ENCODE results near the gene MAGI2. TPM values are rescaled to one million over a fixed set of nuclear protein-coding genes. Genes with fewer than 3 reads are reported as not detected.

Gene MAGI2
- total RNA-seq, 2 donors from 2014 or later: 10.3 to 19.2 TPM

DNA sequence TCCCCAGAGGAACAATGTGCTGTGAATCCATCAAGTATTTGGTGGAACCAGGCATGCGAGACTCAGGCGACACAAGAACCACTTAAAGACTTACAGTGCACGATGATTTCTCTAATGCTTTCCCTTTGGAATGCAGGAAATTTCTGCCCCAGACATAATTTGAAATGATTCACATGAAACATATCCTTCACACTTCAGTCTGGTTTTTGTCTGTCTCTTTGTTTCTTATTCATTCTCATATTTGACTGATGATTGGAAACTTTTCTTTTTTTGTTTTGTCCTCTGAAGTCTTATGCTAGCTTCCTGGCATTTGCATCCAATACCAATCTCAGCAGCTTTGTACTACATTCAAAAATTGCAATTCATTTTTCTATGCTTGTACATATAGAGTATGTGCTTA is 1152.1 kb downstream of the MAGI2 start:
- Mint-ChIP-seq H3K9me3 (peaks cover 6% of the 10 kb centered on the region), H3K36me3 (ENCODE audit: low read depth) (no peaks in the 10 kb centered on the region), H3K4me1 (no peaks in the 10 kb centered on the region), H3K27me3 (ENCODE audit: insufficient read depth) (no peaks in the 10 kb centered on the region), H3K27ac (no peak overlapping the region), H3K4me3 (no peak overlapping the region)
- no peak overlapping the region for H3K27ac ChIP-seq (ENCODE audit: low read depth, low read length)
- TF ChIP-seq, protein P1, sequence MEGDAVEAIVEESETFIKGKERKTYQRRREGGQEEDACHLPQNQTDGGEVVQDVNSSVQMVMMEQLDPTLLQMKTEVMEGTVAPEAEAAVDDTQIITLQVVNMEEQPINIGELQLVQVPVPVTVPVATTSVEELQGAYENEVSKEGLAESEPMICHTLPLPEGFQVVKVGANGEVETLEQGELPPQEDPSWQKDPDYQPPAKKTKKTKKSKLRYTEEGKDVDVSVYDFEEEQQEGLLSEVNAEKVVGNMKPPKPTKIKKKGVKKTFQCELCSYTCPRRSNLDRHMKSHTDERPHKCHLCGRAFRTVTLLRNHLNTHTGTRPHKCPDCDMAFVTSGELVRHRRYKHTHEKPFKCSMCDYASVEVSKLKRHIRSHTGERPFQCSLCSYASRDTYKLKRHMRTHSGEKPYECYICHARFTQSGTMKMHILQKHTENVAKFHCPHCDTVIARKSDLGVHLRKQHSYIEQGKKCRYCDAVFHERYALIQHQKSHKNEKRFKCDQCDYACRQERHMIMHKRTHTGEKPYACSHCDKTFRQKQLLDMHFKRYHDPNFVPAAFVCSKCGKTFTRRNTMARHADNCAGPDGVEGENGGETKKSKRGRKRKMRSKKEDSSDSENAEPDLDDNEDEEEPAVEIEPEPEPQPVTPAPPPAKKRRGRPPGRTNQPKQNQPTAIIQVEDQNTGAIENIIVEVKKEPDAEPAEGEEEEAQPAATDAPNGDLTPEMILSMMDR (conservative IDR thresholded peaks at IDR 0.05): no peak
- DNase-seq: no peak
- peaks cover 15% of the 10 kb centered on the region for H3K4me1 ChIP-seq (ENCODE audit: control insufficient read depth, insufficient read depth, low read length)
- no peaks in the 10 kb centered on the region for H3K36me3 ChIP-seq (ENCODE audit: control insufficient read depth, insufficient read depth, low read length)
- H3K4me3 ChIP-seq (ENCODE audit: low read length): no peak overlapping the region
- no peak overlapping the region for H3K9ac ChIP-seq (ENCODE audit: extremely low read depth, low read length, poor library complexity, severe bottlenecking)
- no peaks in the 10 kb centered on the region for H3K27me3 ChIP-seq (ENCODE audit: control insufficient read depth, insufficient read depth, low read length, poor library complexity, severe bottlenecking)
- 90 to 92% methylated on average over 3 of the region's 3 CpGs for WGBS, 2 experiments (ENCODE audit: insufficient coverage in 1 of 2, insufficient read length in 1 of 2)
- H3K9me3 ChIP-seq (ENCODE audit: control insufficient read depth, low read length): peaks cover 5% of the 10 kb centered on the region

DNA sequence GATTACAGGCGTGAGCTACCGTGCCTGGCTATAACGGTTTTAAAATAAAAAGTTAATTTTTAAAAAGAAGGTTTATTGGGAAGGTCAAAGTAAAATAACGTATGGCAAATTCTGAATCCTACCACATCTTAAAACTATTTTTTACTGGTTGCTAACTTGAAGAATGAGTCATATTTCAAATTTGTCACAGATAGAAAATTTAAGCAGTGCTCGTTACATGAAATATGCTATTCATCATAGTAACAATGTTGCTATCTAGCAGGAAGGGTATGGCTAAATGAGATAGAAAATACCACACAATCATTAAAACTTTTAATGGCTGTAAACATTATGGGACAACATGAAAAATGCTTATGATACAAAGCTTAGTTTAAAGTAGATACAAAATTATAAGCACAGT is 1154.4 kb downstream of the MAGI2 start:
- H3K4me1 Mint-ChIP-seq: no peaks in the 10 kb centered on the region
- Histone ChIP-seq H3K4me1 (ENCODE audit: control insufficient read depth, insufficient read depth, low read length) (peaks cover 3% of the 10 kb centered on the region), H3K9me3 (ENCODE audit: control insufficient read depth, low read length) (peaks cover 7% of the 10 kb centered on the region), H3K27ac (ENCODE audit: low read depth, low read length) (no peak overlapping the region), H3K36me3 (ENCODE audit: control insufficient read depth, insufficient read depth, low read length) (no peaks in the 10 kb centered on the region), H3K4me3 (ENCODE audit: low read length) (no peak overlapping the region), H3K9ac (ENCODE audit: extremely low read depth, low read length, poor library complexity, severe bottlenecking) (no peak overlapping the region), H3K27me3 (ENCODE audit: control insufficient read depth, insufficient read depth, low read length, poor library complexity, severe bottlenecking) (no peaks in the 10 kb centered on the region)
- TF ChIP-seq, protein P1 (conservative IDR thresholded peaks at IDR 0.05): no peak
- H3K9me3 Mint-ChIP-seq: peaks cover 8% of the 10 kb centered on the region
- no peaks in the 10 kb centered on the region for H3K27me3 Mint-ChIP-seq (ENCODE audit: insufficient read depth)
- 99% methylated on average over 5 of the region's 5 CpGs; no CpG with 5 or more reads in 1 of the 2 experiments for WGBS, 2 experiments (ENCODE audit: insufficient coverage in 1 of 2, insufficient read length in 1 of 2)
- no peak overlapping the region for H3K4me3 Mint-ChIP-seq
- H3K27ac Mint-ChIP-seq: no peak overlapping the region
- no peaks in the 10 kb centered on the region for H3K36me3 Mint-ChIP-seq (ENCODE audit: low read depth)
- no peak for DNase-seq

DNA sequence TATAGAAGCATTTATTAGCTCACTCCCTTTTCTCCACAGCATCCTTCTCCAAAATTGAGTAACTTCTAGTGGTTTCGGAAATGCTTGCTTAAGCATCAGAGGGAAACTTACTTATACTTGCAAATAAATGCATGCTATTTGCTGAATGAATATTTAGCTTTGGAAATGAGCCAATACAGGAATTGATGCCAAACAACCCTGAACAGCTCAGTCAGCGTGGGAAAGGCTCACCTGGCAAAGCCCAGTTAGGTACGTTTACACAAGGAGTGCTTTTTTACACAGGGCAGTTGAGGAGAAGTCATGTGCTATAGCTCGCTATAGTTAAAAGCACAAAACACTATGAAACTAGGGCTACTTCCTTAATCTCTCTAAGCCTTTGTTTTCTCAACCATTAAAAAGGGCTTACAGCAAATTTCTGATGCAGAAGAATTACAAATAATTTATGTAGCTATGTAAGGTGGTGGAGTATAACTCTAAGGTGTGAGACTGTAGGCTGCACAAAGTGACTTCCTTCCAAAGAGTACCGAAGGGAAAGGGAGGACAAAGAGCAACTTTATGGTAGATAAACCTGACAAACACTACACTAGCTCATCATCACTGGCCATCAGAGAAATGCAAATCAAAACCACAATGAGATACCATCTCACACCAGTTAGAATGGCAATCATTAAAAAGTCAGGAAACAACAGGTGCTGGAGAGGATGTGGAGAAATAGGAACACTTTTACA is 1156.7 kb downstream of the MAGI2 start:
- Histone ChIP-seq H3K27ac (ENCODE audit: low read depth, low read length) (no peak overlapping the region), H3K36me3 (ENCODE audit: control insufficient read depth, insufficient read depth, low read length) (no peaks in the 10 kb centered on the region), H3K4me3 (ENCODE audit: low read length) (no peak overlapping the region), H3K4me1 (ENCODE audit: control insufficient read depth, insufficient read depth, low read length) (peaks cover 3% of the 10 kb centered on the region), H3K27me3 (ENCODE audit: control insufficient read depth, insufficient read depth, low read length, poor library complexity, severe bottlenecking) (no peaks in the 10 kb centered on the region), H3K9ac (ENCODE audit: extremely low read depth, low read length, poor library complexity, severe bottlenecking) (no peak overlapping the region), H3K9me3 (ENCODE audit: control insufficient read depth, low read length) (peaks cover 7% of the 10 kb centered on the region)
- Mint-ChIP-seq H3K27ac (no peak overlapping the region), H3K4me3 (no peak overlapping the region), H3K9me3 (peaks cover 12% of the 10 kb centered on the region), H3K27me3 (ENCODE audit: insufficient read depth) (no peaks in the 10 kb centered on the region), H3K36me3 (ENCODE audit: low read depth) (no peaks in the 10 kb centered on the region), H3K4me1 (no peaks in the 10 kb centered on the region)
- 94 to 95% methylated on average over 3 to 5 of the region's 5 CpGs for WGBS, 2 experiments (ENCODE audit: insufficient coverage in 1 of 2, insufficient read length in 1 of 2)
- no peak for DNase-seq
- TF ChIP-seq, protein P1 (conservative IDR thresholded peaks at IDR 0.05): no peak
